H1 (cell line): Measurements from ENCODE around the gene APOBR. TPM values are rescaled to one million over a fixed set of nuclear protein-coding genes. Genes with fewer than 3 reads are reported as not detected.

Source experiments
- CTCF ChIA-PET: fragments of 300-600 bp; sonication (Branson Sonifier 250); formaldehyde crosslinking; loops from one replicate; lab custom pipeline; 2021; ENCODE audit not compliant: partially characterized antibody; lab: Charles Lee
- POLR2A ChIA-PET: fragments of 300-600 bp; sonication (Branson Sonifier 250); formaldehyde crosslinking; loops from one replicate; lab custom pipeline; 2021; ENCODE audit warnings: inconsistent platforms; ENCODE audit not compliant: partially characterized antibody; lab: Charles Lee
- DNase-seq, 2 experiments: peaks; one replicate each; pipeline versions ENCODE4 v3.0.0 to v3.0.0-alpha.2; 2010 to 2022; ENCODE audit warnings: low spot score in 2 of 2, low read depth in 1 of 2, mixed read lengths in 1 of 2
- FAIRE-seq: peaks from 2 replicates; lab custom pipeline; 2011; peaks lifted over from hg19 to GRCh38; lab: Jason Lieb, UNC
- H2AFZ ChIP-seq: 2 replicates; pipeline ENCODE4 v1.8.1; 2012; ENCODE audit warnings: low read length, inconsistent platforms
- H2AK5ac ChIP-seq: 2 replicates; pipeline ENCODE4 v1.6.1; 2013; ENCODE audit warnings: low read depth, low read length
- H2BK120ac ChIP-seq: replicated peaks from 2 replicates; pipeline ENCODE3; 2013; ENCODE audit warnings: low read depth, low read length, inconsistent platforms
- H2BK12ac ChIP-seq: 2 replicates; pipeline ENCODE4 v1.6.1; 2013; ENCODE audit warnings: low read depth, low read length
- H2BK15ac ChIP-seq: 2 replicates; pipeline ENCODE4 v1.6.1; 2013; ENCODE audit warnings: low read length
- H2BK20ac ChIP-seq: 2 replicates; pipeline ENCODE4 v1.6.1; 2013; ENCODE audit warnings: low read length
- H2BK5ac ChIP-seq: 2 replicates; pipeline ENCODE4 v1.6.1; 2013; ENCODE audit warnings: low read depth, low read length
- H3K14ac ChIP-seq: 2 replicates; pipeline ENCODE4 v1.6.1; 2013; ENCODE audit warnings: inconsistent platforms; ENCODE audit not compliant: insufficient read length
- H3K18ac ChIP-seq: 2 replicates; pipeline ENCODE4 v1.6.1; 2013; ENCODE audit warnings: low read length; ENCODE audit errors: extremely low read depth
- H3K23ac ChIP-seq: 2 replicates; pipeline ENCODE4 v1.6.1; 2013; ENCODE audit warnings: inconsistent platforms; ENCODE audit not compliant: insufficient read length
- H3K23me2 ChIP-seq: 2 replicates; pipeline ENCODE4 v1.6.1; 2013; ENCODE audit warnings: low read depth, low read length
- H3K27ac ChIP-seq: 2 replicates; pipeline ENCODE4 v1.6.1; 2011; ENCODE audit warnings: low read depth, low read length, inconsistent platforms
- H3K27me3 ChIP-seq, 4 experiments: replicated peaks in 1 of 4; 1 replicate in 1 of 4; 2 replicates in 3 of 4; pipeline versions ENCODE4 v1.6.1 to v1.8.1; 2011 to 2013; ENCODE audit warnings: low read length in 3 of 4, mild to moderate bottlenecking in 3 of 4, inconsistent platforms in 2 of 4, mixed read lengths in 2 of 4, moderate library complexity in 1 of 4; ENCODE audit not compliant: control insufficient read depth in 3 of 4, insufficient read depth in 3 of 4; ENCODE audit errors: extremely low read depth in 1 of 4
- H3K36me3 ChIP-seq, 4 experiments: 2 replicates each; pipeline versions ENCODE4 v1.6.1 to v1.8.1; 2011 to 2013; ENCODE audit warnings: mild to moderate bottlenecking in 4 of 4, low read length in 3 of 4, moderate library complexity in 2 of 4, control low read depth in 1 of 4, inconsistent platforms in 1 of 4; ENCODE audit not compliant: insufficient read depth in 4 of 4, control insufficient read depth in 2 of 4
- H3K4ac ChIP-seq: replicated peaks from 2 replicates; pipeline ENCODE3; 2013; ENCODE audit warnings: low read length, low read depth, mixed read lengths, inconsistent platforms; ENCODE audit not compliant: insufficient read length
- H3K4me1 ChIP-seq, 4 experiments: replicated peaks in 1 of 4; 1 replicate in 1 of 4; 2 replicates in 3 of 4; pipeline versions ENCODE4 v1.6.1 to v1.8.1; 2011 to 2013; ENCODE audit warnings: low read length in 3 of 4, inconsistent platforms in 2 of 4, mixed read lengths in 1 of 4; ENCODE audit not compliant: insufficient read depth in 4 of 4, control insufficient read depth in 3 of 4
- H3K4me2 ChIP-seq, 2 experiments: 2 replicates each; pipeline versions ENCODE4 v1.6.1 to v1.8.1; 2011 to 2013; ENCODE audit warnings: low read depth in 2 of 2, low read length in 2 of 2, control low read depth in 1 of 2, inconsistent platforms in 1 of 2, mild to moderate bottlenecking in 1 of 2; ENCODE audit not compliant: insufficient read depth in 1 of 2
- H3K4me3 ChIP-seq, 4 experiments: fragments of 200-600, 300-600 bp in 1 of 4; sonication (generic), shearing (Covaris generic), sonication (Bioruptor Twin) in 1 of 4; 2 replicates each; pipeline versions ENCODE4 v1.5.1 to v1.8.1; 2011 to 2016; ENCODE audit warnings: low read length in 4 of 4, low read depth in 3 of 4, control low read depth in 2 of 4, inconsistent platforms in 2 of 4, mild to moderate bottlenecking in 2 of 4, mixed read lengths in 1 of 4, moderate library complexity in 1 of 4; ENCODE audit not compliant: insufficient read depth in 2 of 4; ENCODE audit errors: extremely low read depth in 1 of 4
- H3K56ac ChIP-seq: replicated peaks from 2 replicates; pipeline ENCODE3; 2013; ENCODE audit warnings: low read depth, mild to moderate bottlenecking, mixed read lengths, low read length, inconsistent platforms; ENCODE audit not compliant: insufficient read length
- H3K79me1 ChIP-seq: 2 replicates; pipeline ENCODE4 v1.6.1; 2013; ENCODE audit warnings: low read depth, low read length, control low read depth
- H3K79me2 ChIP-seq, 2 experiments: 2 replicates each; pipeline versions ENCODE4 v1.6.1 to v1.8.1; 2012 to 2013; ENCODE audit warnings: low read length in 2 of 2, mild to moderate bottlenecking in 2 of 2, inconsistent platforms in 1 of 2; ENCODE audit not compliant: insufficient read depth in 2 of 2, control insufficient read depth in 1 of 2
- H3K9ac ChIP-seq, 4 experiments: replicated peaks in 1 of 4; 1 replicate in 1 of 4; 2 replicates in 3 of 4; pipeline versions ENCODE4 v1.6.1 to v1.8.1; 2011 to 2013; ENCODE audit warnings: low read depth in 3 of 4, low read length in 3 of 4, control low read depth in 2 of 4, mild to moderate bottlenecking in 2 of 4, moderate library complexity in 2 of 4, inconsistent platforms in 1 of 4; ENCODE audit errors: extremely low read depth in 1 of 4
- H3K9me3 ChIP-seq, 2 experiments: 2 replicates each; pipeline versions ENCODE4 v1.6.1 to v1.8.1; 2012 to 2013; ENCODE audit warnings: mild to moderate bottlenecking in 2 of 2, moderate library complexity in 2 of 2, control low read depth in 1 of 2, inconsistent platforms in 1 of 2, low read depth in 1 of 2, low read length in 1 of 2, mixed read lengths in 1 of 2; ENCODE audit not compliant: insufficient read depth in 2 of 2
- H4K20me1 ChIP-seq, 2 experiments: replicated peaks in 1 of 2; 2 replicates each; pipeline versions ENCODE3 to v1.8.1; 2011 to 2013; ENCODE audit warnings: inconsistent platforms in 2 of 2, low read length in 2 of 2, mild to moderate bottlenecking in 1 of 2; ENCODE audit not compliant: insufficient read depth in 2 of 2, control insufficient read depth in 1 of 2
- H4K5ac ChIP-seq: 2 replicates; pipeline ENCODE4 v1.6.1; 2013; ENCODE audit warnings: low read length, low read depth, mixed read lengths, inconsistent platforms; ENCODE audit not compliant: insufficient read length
- H4K8ac ChIP-seq: 2 replicates; pipeline ENCODE4 v1.8.0; 2013; ENCODE audit warnings: mild to moderate bottlenecking, moderate library complexity, low read length, inconsistent platforms; ENCODE audit not compliant: insufficient read depth; ENCODE audit errors: extremely low read depth
- H4K91ac ChIP-seq: replicated peaks from 2 replicates; pipeline ENCODE3; 2013; ENCODE audit warnings: low read length, mixed read lengths, inconsistent platforms; ENCODE audit not compliant: insufficient read length
- CEBPB ChIP-seq: IDR thresholded peaks from 2 replicates; pipeline ENCODE4 v1.6.1; 2012; ENCODE audit warnings: low read depth, low read length
- TBP ChIP-seq: IDR thresholded peaks from 2 replicates; pipeline ENCODE4 v1.6.1; 2011; ENCODE audit warnings: low read depth, low read length, improper control_type of control experiment
- ZNF274 ChIP-seq: IDR thresholded peaks from 2 replicates; pipeline ENCODE4 v1.7.0; 2012; ENCODE audit warnings: low read length, borderline replicate concordance; ENCODE audit errors: extremely low read depth
- WGBS, 2 experiments: shearing (Covaris generic) in 1 of 2; methylation state at CpG; one replicate each; pipeline versions ENCODE4 v1.1.6 to v1.1.7; 2013 to 2015; ENCODE audit warnings: low lambda C conversion rate in 2 of 2, mixed read lengths in 2 of 2, inconsistent platforms in 1 of 2, low coverage in 1 of 2, missing lambda C conversion rate in 1 of 2; ENCODE audit not compliant: insufficient replicate concordance in 2 of 2, insufficient coverage in 1 of 2, insufficient read length in 1 of 2; ENCODE audit errors: extremely low coverage in 1 of 2, missing lambda C conversion rate in 1 of 2; 5-methylcytosine and 5-hydroxymethylcytosine counted together
- polyA plus RNA-seq, 7 experiments: library from polyadenylated mRNA; depleted of rRNA in 3 of 7; stranded (reverse) in 5 of 7; unstranded in 2 of 7; fragments of >200 nt in 5 of 7; fragments of 200-250 nt in 2 of 7; gene quantifications; 1 replicate in 5 of 7; 2 replicates in 1 of 7; 4 replicates in 1 of 7; pipeline versions ENCODE4 v1.2.1 to v1.2.3, GENCODE V29; 2011 to 2013; ENCODE audit warnings: missing spikeins in 2 of 7, mixed read lengths in 2 of 7
- total RNA-seq: library from RNA; stranded (reverse); fragmentation: NEBNext Ultra II Directional; extraction: Animal tissue kit (Norgen Biotek cat#: 25700); gene quantifications from 2 replicates; pipeline ENCODE4 v1.2.1, GENCODE V29; 2021

Gene APOBR
- total and polyA plus RNA-seq, 2 of the 8 experiments (the other 6 are each of a cell fraction or from before 2014, with no cell fraction given), result not detected

- FAIRE-seq, result no peak
- H3K27me3 ChIP-seq, result no peaks in the 10 kb centered on the region
- no peak within 1 kb of the TSS for H2BK15ac ChIP-seq
- H2BK5ac ChIP-seq, result no peak within 1 kb of the TSS; the same call in 1 of the 2 replicates
- H3K9me3 ChIP-seq, result no peaks in the 10 kb centered on the region
- no peak within 1 kb of the TSS for H3K23ac ChIP-seq
- H2AFZ ChIP-seq, result peak within 1 kb of the TSS; percentile 84
- WGBS, 2 experiments, result 81% methylated on average over 22 of the region's 22 CpGs; no CpG with 5 or more reads in 1 of the 2 experiments
- no peak within 1 kb of the TSS for H4K91ac ChIP-seq
- no peak within 1 kb of the TSS for H3K27ac ChIP-seq
- H3K23me2 ChIP-seq, result no peaks in the 10 kb centered on the region
- H3K4me1 ChIP-seq, result peaks cover 0 to 4% (median 1%) of the 10 kb centered on the region in 4 experiments; a peak in 2 of 7 replicates
- no peak within 1 kb of the TSS for H3K56ac ChIP-seq
- H3K79me2 ChIP-seq, result no peaks in the 10 kb centered on the region
- peak; percentile 39; the same call in 1 of the 2 replicates for TF ChIP-seq TBP
- 0 out of 2 replicates have a peak, but pooled peaks have one; percentile 28 for TF ChIP-seq CEBPB
- TF ChIP-seq ZNF274, result no peak
- no peak within 1 kb of the TSS for H3K14ac ChIP-seq
- H2AK5ac ChIP-seq, result no peak within 1 kb of the TSS
- POLR2A ChIA-PET, result interaction anchor here (1.6 kb wide), 1 partner anchor 15 kb away, joined by 5 read pairs; the partner anchor contains the start of gene SGF29
- no peak within 1 kb of the TSS for H3K4me2 ChIP-seq
- no peak within 1 kb of the TSS for H3K4ac ChIP-seq
- no peaks in the 10 kb centered on the region for H4K20me1 ChIP-seq
- H3K36me3 ChIP-seq, result no peaks in the 10 kb centered on the region
- H4K8ac ChIP-seq, result peak within 1 kb of the TSS; percentile 73; the same call in 1 of the 2 replicates
- no peak for DNase-seq
- no peak within 1 kb of the TSS; the same call in 1 of the 2 replicates for H3K18ac ChIP-seq
- no peaks in the 10 kb centered on the region for H3K79me1 ChIP-seq
- no peak within 1 kb of the TSS for H3K4me3 ChIP-seq
- H4K5ac ChIP-seq, result no peak within 1 kb of the TSS
- no peak within 1 kb of the TSS for H3K9ac ChIP-seq
- no peak within 1 kb of the TSS for H2BK120ac ChIP-seq
- H2BK12ac ChIP-seq, result 0 out of 2 replicates have a peak within 1 kb of the TSS, but pooled peaks have one; percentile 35
- H2BK20ac ChIP-seq, result no peak within 1 kb of the TSS
- CTCF ChIA-PET, result no interaction called here
Observed at GRCh38 chr16:28538733-28539596, 44.5 kb downstream of the APOBR start, which contains the start of gene NUPR1. NUPR1 (minus strand) TSS chr16:28538974; CDS start chr16:28538907, 67 bp downstream.
